Measurements from ENCODE around the gene MRPL24.

DNA sequence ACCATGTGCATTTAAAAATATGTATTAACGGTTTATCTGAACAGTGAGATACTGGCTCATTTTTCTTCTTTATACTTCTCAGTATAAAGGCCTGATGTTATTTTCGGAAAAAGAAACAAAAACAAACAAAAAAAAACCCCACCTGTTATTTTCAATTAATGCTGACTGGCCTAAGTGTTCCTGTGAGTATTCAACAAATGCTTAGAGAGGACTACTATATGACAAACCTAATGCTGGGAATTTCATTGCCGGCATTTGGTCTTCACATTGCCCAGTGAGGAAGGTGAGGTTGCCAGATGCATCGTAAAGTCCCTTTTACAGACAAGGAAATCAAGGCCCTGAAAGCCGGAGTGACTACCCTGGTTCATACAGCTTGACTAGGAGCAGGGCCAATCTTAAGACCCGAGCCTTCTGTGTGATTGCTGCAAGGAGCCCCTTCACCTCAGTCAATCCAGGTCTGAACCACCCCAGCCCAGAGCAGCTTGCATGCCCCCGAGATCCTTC, 599 bp downstream of the MRPL24 start:
- TF ChIP-seq, protein P1, sequence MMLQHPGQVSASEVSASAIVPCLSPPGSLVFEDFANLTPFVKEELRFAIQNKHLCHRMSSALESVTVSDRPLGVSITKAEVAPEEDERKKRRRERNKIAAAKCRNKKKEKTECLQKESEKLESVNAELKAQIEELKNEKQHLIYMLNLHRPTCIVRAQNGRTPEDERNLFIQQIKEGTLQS (IDR thresholded peaks at IDR 0.05; ENCODE audit: borderline replicate concordance, extremely low read depth, low read depth, low read length), result no peak
- TF ChIP-seq SIX5 (IDR thresholded peaks at IDR 0.05; ENCODE audit: low read depth, low read length, severe bottlenecking) (no peak), EZH2 (IDR thresholded peaks at IDR 0.05; ENCODE audit: borderline replicate concordance, control insufficient read depth, low read depth, low read length) (no peak), RAD21 (IDR thresholded peaks at IDR 0.05; ENCODE audit: insufficient read depth, low read depth, low read length) (no peak)
- TF ChIP-seq, protein P2, sequence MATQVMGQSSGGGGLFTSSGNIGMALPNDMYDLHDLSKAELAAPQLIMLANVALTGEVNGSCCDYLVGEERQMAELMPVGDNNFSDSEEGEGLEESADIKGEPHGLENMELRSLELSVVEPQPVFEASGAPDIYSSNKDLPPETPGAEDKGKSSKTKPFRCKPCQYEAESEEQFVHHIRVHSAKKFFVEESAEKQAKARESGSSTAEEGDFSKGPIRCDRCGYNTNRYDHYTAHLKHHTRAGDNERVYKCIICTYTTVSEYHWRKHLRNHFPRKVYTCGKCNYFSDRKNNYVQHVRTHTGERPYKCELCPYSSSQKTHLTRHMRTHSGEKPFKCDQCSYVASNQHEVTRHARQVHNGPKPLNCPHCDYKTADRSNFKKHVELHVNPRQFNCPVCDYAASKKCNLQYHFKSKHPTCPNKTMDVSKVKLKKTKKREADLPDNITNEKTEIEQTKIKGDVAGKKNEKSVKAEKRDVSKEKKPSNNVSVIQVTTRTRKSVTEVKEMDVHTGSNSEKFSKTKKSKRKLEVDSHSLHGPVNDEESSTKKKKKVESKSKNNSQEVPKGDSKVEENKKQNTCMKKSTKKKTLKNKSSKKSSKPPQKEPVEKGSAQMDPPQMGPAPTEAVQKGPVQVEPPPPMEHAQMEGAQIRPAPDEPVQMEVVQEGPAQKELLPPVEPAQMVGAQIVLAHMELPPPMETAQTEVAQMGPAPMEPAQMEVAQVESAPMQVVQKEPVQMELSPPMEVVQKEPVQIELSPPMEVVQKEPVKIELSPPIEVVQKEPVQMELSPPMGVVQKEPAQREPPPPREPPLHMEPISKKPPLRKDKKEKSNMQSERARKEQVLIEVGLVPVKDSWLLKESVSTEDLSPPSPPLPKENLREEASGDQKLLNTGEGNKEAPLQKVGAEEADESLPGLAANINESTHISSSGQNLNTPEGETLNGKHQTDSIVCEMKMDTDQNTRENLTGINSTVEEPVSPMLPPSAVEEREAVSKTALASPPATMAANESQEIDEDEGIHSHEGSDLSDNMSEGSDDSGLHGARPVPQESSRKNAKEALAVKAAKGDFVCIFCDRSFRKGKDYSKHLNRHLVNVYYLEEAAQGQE (IDR thresholded peaks at IDR 0.05; ENCODE audit: low read depth, low read length), result no peak
- TF ChIP-seq, protein P3, sequence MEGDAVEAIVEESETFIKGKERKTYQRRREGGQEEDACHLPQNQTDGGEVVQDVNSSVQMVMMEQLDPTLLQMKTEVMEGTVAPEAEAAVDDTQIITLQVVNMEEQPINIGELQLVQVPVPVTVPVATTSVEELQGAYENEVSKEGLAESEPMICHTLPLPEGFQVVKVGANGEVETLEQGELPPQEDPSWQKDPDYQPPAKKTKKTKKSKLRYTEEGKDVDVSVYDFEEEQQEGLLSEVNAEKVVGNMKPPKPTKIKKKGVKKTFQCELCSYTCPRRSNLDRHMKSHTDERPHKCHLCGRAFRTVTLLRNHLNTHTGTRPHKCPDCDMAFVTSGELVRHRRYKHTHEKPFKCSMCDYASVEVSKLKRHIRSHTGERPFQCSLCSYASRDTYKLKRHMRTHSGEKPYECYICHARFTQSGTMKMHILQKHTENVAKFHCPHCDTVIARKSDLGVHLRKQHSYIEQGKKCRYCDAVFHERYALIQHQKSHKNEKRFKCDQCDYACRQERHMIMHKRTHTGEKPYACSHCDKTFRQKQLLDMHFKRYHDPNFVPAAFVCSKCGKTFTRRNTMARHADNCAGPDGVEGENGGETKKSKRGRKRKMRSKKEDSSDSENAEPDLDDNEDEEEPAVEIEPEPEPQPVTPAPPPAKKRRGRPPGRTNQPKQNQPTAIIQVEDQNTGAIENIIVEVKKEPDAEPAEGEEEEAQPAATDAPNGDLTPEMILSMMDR (IDR thresholded peaks at IDR 0.05 in 2 of 3, conservative IDR thresholded peaks at IDR 0.05 in 1 of 3; ENCODE audit: control insufficient read depth in 2 of 3, extremely low read depth in 1 of 3, insufficient read depth in 1 of 3, low read depth in 3 of 3, low read length in 3 of 3), result no peak
